DND-41 (cell line): Measurements from ENCODE around the gene SIAE.

ENCODE experiments used
- ATAC-seq: fragments of 200-7000 bp; cut with Tn5 transposase; 3 replicates; pipeline ENCODE4 v1.9.1; 2021; ENCODE audit warnings: low read depth; ENCODE audit not compliant: insufficient read depth
- DNase-seq: peaks from one replicate; pipeline ENCODE4 v3.0.0-alpha.2; 2020
- H2AFZ ChIP-seq: 2 replicates; pipeline ENCODE4 v1.6.0; 2012; ENCODE audit warnings: low read depth, low read length
- H3K27ac ChIP-seq: 2 replicates; pipeline ENCODE4 v1.5.1; 2012; ENCODE audit warnings: low read length, inconsistent platforms
- H3K27me3 ChIP-seq: fragments of 200-600 bp; sonication (generic); 2 replicates; pipeline ENCODE4 v1.6.0; 2012; ENCODE audit warnings: low read length, mild to moderate bottlenecking, inconsistent platforms; ENCODE audit not compliant: insufficient read depth, poor library complexity
- H3K36me3 ChIP-seq: 2 replicates; pipeline ENCODE4 v1.5.1; 2012; ENCODE audit warnings: low read length, inconsistent platforms; ENCODE audit not compliant: insufficient read depth
- H3K4me1 ChIP-seq: 2 replicates; pipeline ENCODE4 v1.5.1; 2012; ENCODE audit warnings: mild to moderate bottlenecking, low read length; ENCODE audit not compliant: insufficient read depth
- H3K4me2 ChIP-seq: 2 replicates; pipeline ENCODE4 v1.6.0; 2012; ENCODE audit warnings: mild to moderate bottlenecking, moderate library complexity, low read length, inconsistent platforms; ENCODE audit not compliant: insufficient read depth
- H3K4me3 ChIP-seq, 2 experiments: fragments of 200-600 bp in 1 of 2; shearing (Covaris generic) in 1 of 2; 2 replicates each; pipeline ENCODE4 v1.5.1; 2012 to 2016; ENCODE audit warnings: inconsistent platforms in 2 of 2, low read length in 2 of 2, mild to moderate bottlenecking in 2 of 2, low read depth in 1 of 2, moderate library complexity in 1 of 2
- H3K79me2 ChIP-seq: 2 replicates; pipeline ENCODE4 v1.6.0; 2012; ENCODE audit warnings: low read length, inconsistent platforms; ENCODE audit not compliant: insufficient read depth
- H3K9ac ChIP-seq: 2 replicates; pipeline ENCODE4 v1.6.0; 2012; ENCODE audit warnings: low read depth, mild to moderate bottlenecking, inconsistent platforms, low read length, moderate library complexity
- H3K9me3 ChIP-seq: 2 replicates; pipeline ENCODE4 v1.5.1; 2012; ENCODE audit warnings: low read length, moderate library complexity, mild to moderate bottlenecking, inconsistent platforms; ENCODE audit not compliant: insufficient read depth, severe bottlenecking
- H4K20me1 ChIP-seq: 2 replicates; pipeline ENCODE4 v1.6.0; 2012; ENCODE audit warnings: low read length; ENCODE audit not compliant: insufficient read depth
- CTCF ChIP-seq: IDR thresholded peaks from 2 replicates; pipeline ENCODE4 v1.5.1; 2012; ENCODE audit warnings: borderline replicate concordance, low read length, moderate library complexity, mild to moderate bottlenecking; ENCODE audit not compliant: poor library complexity, severe bottlenecking; ENCODE audit errors: extremely low read depth
- EZH2 ChIP-seq: IDR thresholded peaks from 3 replicates; pipeline ENCODE4 v1.6.1; 2012; ENCODE audit warnings: borderline replicate concordance, low read depth, mild to moderate bottlenecking, moderate library complexity, low read length, inconsistent platforms; ENCODE audit not compliant: severe bottlenecking

Gene SIAE

GRCh38 chr11:124657904-124658303 is 15.6 kb downstream of the SIAE start:
- no peaks in the 10 kb centered on the region for H3K4me1 ChIP-seq
- no peak overlapping the region for H3K27ac ChIP-seq
- ATAC-seq, result no peak
- H2AFZ ChIP-seq, result no peak overlapping the region
- no peaks in the 10 kb centered on the region for H3K36me3 ChIP-seq
- no peak overlapping the region for H3K4me3 ChIP-seq
- no peak for DNase-seq
- no peak overlapping the region for H3K9ac ChIP-seq
- no peaks in the 10 kb centered on the region for H3K79me2 ChIP-seq
- H3K27me3 ChIP-seq, result peaks cover 12% of the 10 kb centered on the region
- H3K9me3 ChIP-seq, result no peaks in the 10 kb centered on the region
- TF ChIP-seq CTCF (no peak), EZH2 (no peak)
- H4K20me1 ChIP-seq, result no peaks in the 10 kb centered on the region
- no peak overlapping the region for H3K4me2 ChIP-seq

- H3K36me3 ChIP-seq, result no peaks in the 10 kb centered on the region
- no peaks in the 10 kb centered on the region for H3K79me2 ChIP-seq
- no peak overlapping the region for H2AFZ ChIP-seq
- no peak for ATAC-seq
- H3K4me1 ChIP-seq, result no peaks in the 10 kb centered on the region
- H3K4me2 ChIP-seq, result no peak overlapping the region
- peaks cover 12% of the 10 kb centered on the region for H3K27me3 ChIP-seq
- DNase-seq, result no peak
- TF ChIP-seq EZH2 (no peak), CTCF (no peak)
- H4K20me1 ChIP-seq, result no peaks in the 10 kb centered on the region
- no peak overlapping the region for H3K9ac ChIP-seq
- H3K27ac ChIP-seq, result no peak overlapping the region
- H3K4me3 ChIP-seq, result no peak overlapping the region
- no peaks in the 10 kb centered on the region for H3K9me3 ChIP-seq
These were observed 16.5 kb downstream of the SIAE start for GRCh38 chr11:124656774-124657630.

- no peaks in the 10 kb centered on the region for H3K79me2 ChIP-seq
- H3K27ac ChIP-seq, result no peak overlapping the region
- no peaks in the 10 kb centered on the region for H3K9me3 ChIP-seq
- ATAC-seq, result no peak
- H3K27me3 ChIP-seq, result peaks cover 10% of the 10 kb centered on the region
- H2AFZ ChIP-seq, result no peak overlapping the region
- no peak for DNase-seq
- peaks cover 6% of the 10 kb centered on the region; the same call in 1 of the 2 replicates for H3K4me1 ChIP-seq
- no peak overlapping the region for H3K9ac ChIP-seq
- no peaks in the 10 kb centered on the region for H4K20me1 ChIP-seq
- no peak overlapping the region for H3K4me3 ChIP-seq
- TF ChIP-seq CTCF, result no peak
- no peak for TF ChIP-seq EZH2
- H3K36me3 ChIP-seq, result no peaks in the 10 kb centered on the region
- H3K4me2 ChIP-seq, result no peak overlapping the region
These were observed 24.9 kb downstream of the SIAE start for GRCh38 chr11:124648610-124649009.
